ENCODE measurements around the gene THOC6. TPM values are rescaled to one million over a fixed set of nuclear protein-coding genes. Genes with fewer than 3 reads are reported as not detected.

Gene THOC6
- total and polyA plus RNA-seq, 9 of the 15 experiments (the other 6 are each of a cell fraction or from before 2014, with no cell fraction given), result 2.5 to 65.4 (median 42.3) TPM

GRCh38 chr16:2992383-2993081 is 31.3 kb upstream of the THOC6 start (continued):
- TF ChIP-seq, protein P1, sequence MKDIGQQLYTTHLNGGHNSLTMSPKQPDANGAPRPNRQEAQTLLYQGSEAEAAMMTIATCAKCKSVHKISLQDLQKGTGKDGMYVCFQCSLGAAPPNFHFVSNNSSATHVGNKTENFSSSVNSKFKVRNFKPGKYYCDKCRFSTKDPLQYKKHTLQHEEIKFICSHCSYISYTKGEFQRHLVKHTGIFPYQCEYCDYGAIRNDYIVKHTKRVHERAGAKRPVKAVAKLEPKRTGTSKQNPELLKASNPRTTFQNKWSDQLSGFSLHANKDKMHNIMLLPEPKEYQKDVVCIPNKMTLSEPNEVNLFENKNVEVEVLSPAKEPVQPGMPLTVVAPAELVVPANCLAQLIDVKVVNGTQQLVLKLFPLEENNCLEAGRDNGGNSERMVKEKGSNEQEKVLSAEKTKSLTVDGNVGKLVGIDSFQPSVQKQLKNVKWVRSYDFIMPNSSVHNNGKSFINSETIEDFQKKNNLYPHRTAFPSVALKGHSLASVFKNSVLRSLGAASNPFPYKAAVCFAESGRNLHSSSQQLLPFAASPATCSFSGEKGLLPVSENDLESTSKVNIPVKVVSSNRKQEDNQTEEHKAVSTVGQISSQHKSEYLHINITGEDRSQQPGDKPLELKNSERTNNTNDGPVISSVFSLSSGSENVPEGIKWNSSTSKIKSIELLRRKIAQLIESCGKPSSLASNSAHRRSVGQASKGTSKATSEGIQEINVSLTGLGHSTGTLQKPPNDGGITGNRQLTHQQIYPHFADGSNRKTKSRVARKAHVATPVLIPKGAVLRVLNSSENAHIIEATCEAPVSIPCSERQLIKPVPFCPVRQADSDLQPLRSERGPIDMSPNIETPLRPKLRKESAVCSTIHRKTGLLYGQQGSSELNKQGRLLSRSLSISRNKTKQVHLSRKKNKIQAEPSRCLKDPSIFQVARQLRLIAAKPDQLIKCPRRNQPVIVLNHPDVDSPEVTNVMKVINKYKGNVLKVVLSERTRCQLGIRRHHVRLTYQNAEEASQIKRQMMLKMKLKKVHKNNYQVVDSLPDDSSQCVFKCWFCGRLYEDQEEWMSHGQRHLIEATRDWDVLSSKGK (CRISPR knock-in tag; IDR thresholded peaks at IDR 0.05), result no peak
- TF ChIP-seq CCAR2 (IDR thresholded peaks at IDR 0.05; ENCODE audit: low read depth, low read length), result no peak
- no peak for TF ChIP-seq FOXM1 (IDR thresholded peaks at IDR 0.05; ENCODE audit: low read depth)
- TF ChIP-seq FOXM1 (CRISPR knock-in tag; IDR thresholded peaks at IDR 0.05; ENCODE audit: low read depth), result no peak
- TF ChIP-seq PCBP2 (IDR thresholded peaks at IDR 0.05; ENCODE audit: low read depth, low read length, poor library complexity, severe bottlenecking), result no peak
- TF ChIP-seq ZNF311 (CRISPR knock-in tag; IDR thresholded peaks at IDR 0.05), result no peak
- no peak for TF ChIP-seq DIDO1 (tag; IDR thresholded peaks at IDR 0.05; ENCODE audit: low read depth)
- TF ChIP-seq ZNF408 (CRISPR knock-in tag; IDR thresholded peaks at IDR 0.05; ENCODE audit: low read depth), result no peak
- no peak for TF ChIP-seq ZSCAN29 (IDR thresholded peaks at IDR 0.05)

All from K562 (cell line).